Renal cortical epithelial cell (primary cell): Measurements from ENCODE around the gene CALD1. TPM values are rescaled to one million over a fixed set of nuclear protein-coding genes. Genes with fewer than 3 reads are reported as not detected.

ENCODE experiments used
- DNase-seq: peaks from one replicate; pipeline ENCODE4 v3.0.0-alpha.2; 2011; ENCODE audit warnings: low read depth
- total RNA-seq: library from RNA; depleted of rRNA; stranded (reverse); fragments of >200 nt; gene quantifications from 2 replicates; pipeline ENCODE4 v1.2.3, GENCODE V29; 2014

CALD1 gene
- 155 and 181 TPM in 2 replicates for total RNA-seq

GRCh38 chr7:134778941-134779740, at the start of gene CALD1:
Gene CALD1, plus strand, starts transcription at chr7:134779634. Its CDS starts 88,100 bp downstream, at chr7:134867734.
- peak; percentile 97 for DNase-seq

- no peak for DNase-seq
Observed at GRCh38 chr7:134729895-134730294, 49.5 kb upstream of the CALD1 start.

- DNase-seq: no peak
Observed at GRCh38 chr7:134730411-134730829, 49.0 kb upstream of the CALD1 start.

- no peak for DNase-seq
Observed at GRCh38 chr7:134731616-134732015, 47.8 kb upstream of the CALD1 start.

- no peak for DNase-seq
Observed at GRCh38 chr7:134732728-134733127, 46.7 kb upstream of the CALD1 start.

GRCh38 chr7:134736381-134736780, 43.1 kb upstream of the CALD1 start:
- DNase-seq: no peak

GRCh38 chr7:134737566-134738345, 41.7 kb upstream of the CALD1 start:
- DNase-seq: peak; percentile 81

- DNase-seq: no peak
Observed at GRCh38 chr7:134739362-134739761, 40.1 kb upstream of the CALD1 start.

- DNase-seq: no peak
Observed at GRCh38 chr7:134740376-134740775, 39.1 kb upstream of the CALD1 start.

GRCh38 chr7:134741907-134742635, 37.4 kb upstream of the CALD1 start:
- DNase-seq: peak; percentile 56

GRCh38 chr7:134742688-134743350, 36.6 kb upstream of the CALD1 start:
- no peak for DNase-seq

GRCh38 chr7:134744569-134744968, 34.9 kb upstream of the CALD1 start:
- no peak for DNase-seq

- no peak for DNase-seq
Observed at GRCh38 chr7:134747326-134747725, 32.1 kb upstream of the CALD1 start.

GRCh38 chr7:134750083-134751062, 29.1 kb upstream of the CALD1 start:
- peak; percentile 47 for DNase-seq

- peak; percentile 21 for DNase-seq
Observed at GRCh38 chr7:134752006-134752760, 27.3 kb upstream of the CALD1 start.

GRCh38 chr7:134755422-134756022, 23.9 kb upstream of the CALD1 start:
- no peak for DNase-seq

GRCh38 chr7:134757938-134758337, 21.5 kb upstream of the CALD1 start:
- DNase-seq: no peak

- no peak for DNase-seq
Observed at GRCh38 chr7:134758981-134759380, 20.5 kb upstream of the CALD1 start.

- no peak for DNase-seq
Observed at GRCh38 chr7:134761266-134761665, 18.2 kb upstream of the CALD1 start.
